ENCODE results near the gene SNX24.
A peak's percentile ranks its signal among the peaks of the same experiment; 100 is the strongest.

The SNX24 gene, protein sequence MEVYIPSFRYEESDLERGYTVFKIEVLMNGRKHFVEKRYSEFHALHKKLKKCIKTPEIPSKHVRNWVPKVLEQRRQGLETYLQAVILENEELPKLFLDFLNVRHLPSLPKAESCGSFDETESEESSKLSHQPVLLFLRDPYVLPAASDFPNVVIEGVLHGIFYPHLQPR

GRCh38 chr5:122845229-122846050 is at the start of gene SNX24:
TSS of gene SNX24 (plus strand) at chr5:122845613. CDS start at chr5:122845634, 21 bp downstream.
- peak; percentile 94 for ATAC-seq
- TF ChIP-seq, protein P1, sequence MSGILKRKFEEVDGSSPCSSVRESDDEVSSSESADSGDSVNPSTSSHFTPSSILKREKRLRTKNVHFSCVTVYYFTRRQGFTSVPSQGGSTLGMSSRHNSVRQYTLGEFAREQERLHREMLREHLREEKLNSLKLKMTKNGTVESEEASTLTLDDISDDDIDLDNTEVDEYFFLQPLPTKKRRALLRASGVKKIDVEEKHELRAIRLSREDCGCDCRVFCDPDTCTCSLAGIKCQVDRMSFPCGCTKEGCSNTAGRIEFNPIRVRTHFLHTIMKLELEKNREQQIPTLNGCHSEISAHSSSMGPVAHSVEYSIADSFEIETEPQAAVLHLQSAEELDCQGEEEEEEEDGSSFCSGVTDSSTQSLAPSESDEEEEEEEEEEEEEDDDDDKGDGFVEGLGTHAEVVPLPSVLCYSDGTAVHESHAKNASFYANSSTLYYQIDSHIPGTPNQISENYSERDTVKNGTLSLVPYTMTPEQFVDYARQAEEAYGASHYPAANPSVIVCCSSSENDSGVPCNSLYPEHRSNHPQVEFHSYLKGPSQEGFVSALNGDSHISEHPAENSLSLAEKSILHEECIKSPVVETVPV (CRISPR knock-in tag; IDR thresholded peaks at IDR 0.05): no peak
- no peak for TF ChIP-seq POU6F1 (CRISPR knock-in tag; IDR thresholded peaks at IDR 0.05; ENCODE audit: borderline replicate concordance, low read depth)
- TF ChIP-seq ZNF8 (CRISPR knock-in tag; IDR thresholded peaks at IDR 0.05): 0 out of 2 replicates have a peak, but pooled peaks have one; percentile 8

- TF ChIP-seq TSHZ2 (CRISPR knock-in tag; IDR thresholded peaks at IDR 0.05) (no peak), CSDC2 (CRISPR knock-in tag; IDR thresholded peaks at IDR 0.05) (no peak), BACH2 (CRISPR knock-in tag; IDR thresholded peaks at IDR 0.05; ENCODE audit: borderline replicate concordance) (no peak), ESRRG (CRISPR knock-in tag; IDR thresholded peaks at IDR 0.05) (no peak), ZNF70 (CRISPR knock-in tag; IDR thresholded peaks at IDR 0.05) (no peak), RARB (CRISPR knock-in tag; IDR thresholded peaks at IDR 0.05) (no peak), ZFP30 (CRISPR knock-in tag; IDR thresholded peaks at IDR 0.05) (no peak), PPARA (CRISPR knock-in tag; IDR thresholded peaks at IDR 0.05; ENCODE audit: borderline replicate concordance) (no peak), ZNF565 (CRISPR knock-in tag; conservative IDR thresholded peaks at IDR 0.05; ENCODE audit: low read depth) (no peak), OSR1 (CRISPR knock-in tag; IDR thresholded peaks at IDR 0.05) (no peak), SNAI2 (CRISPR knock-in tag; IDR thresholded peaks at IDR 0.05) (no peak), ZNF8 (CRISPR knock-in tag; IDR thresholded peaks at IDR 0.05) (no peak), POU6F1 (CRISPR knock-in tag; IDR thresholded peaks at IDR 0.05; ENCODE audit: borderline replicate concordance, low read depth) (no peak), ZC3H10 (CRISPR knock-in tag; IDR thresholded peaks at IDR 0.05) (no peak), ZFP3 (CRISPR knock-in tag; IDR thresholded peaks at IDR 0.05) (no peak)
- TF ChIP-seq, protein P1 (CRISPR knock-in tag; IDR thresholded peaks at IDR 0.05): no peak
- no peak for ATAC-seq
These were observed 39.9 kb upstream of the SNX24 start for GRCh38 chr5:122805481-122805880.

- peak; percentile 60 for ATAC-seq
- TF ChIP-seq, protein P2, sequence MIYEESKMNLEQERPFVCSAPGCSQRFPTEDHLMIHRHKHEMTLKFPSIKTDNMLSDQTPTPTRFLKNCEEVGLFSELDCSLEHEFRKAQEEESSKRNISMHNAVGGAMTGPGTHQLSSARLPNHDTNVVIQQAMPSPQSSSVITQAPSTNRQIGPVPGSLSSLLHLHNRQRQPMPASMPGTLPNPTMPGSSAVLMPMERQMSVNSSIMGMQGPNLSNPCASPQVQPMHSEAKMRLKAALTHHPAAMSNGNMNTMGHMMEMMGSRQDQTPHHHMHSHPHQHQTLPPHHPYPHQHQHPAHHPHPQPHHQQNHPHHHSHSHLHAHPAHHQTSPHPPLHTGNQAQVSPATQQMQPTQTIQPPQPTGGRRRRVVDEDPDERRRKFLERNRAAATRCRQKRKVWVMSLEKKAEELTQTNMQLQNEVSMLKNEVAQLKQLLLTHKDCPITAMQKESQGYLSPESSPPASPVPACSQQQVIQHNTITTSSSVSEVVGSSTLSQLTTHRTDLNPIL (CRISPR knock-in tag; IDR thresholded peaks at IDR 0.05; ENCODE audit: low read depth): no peak
- TF ChIP-seq POU6F1 (CRISPR knock-in tag; IDR thresholded peaks at IDR 0.05; ENCODE audit: borderline replicate concordance, low read depth) (no peak), ZC3H10 (CRISPR knock-in tag; IDR thresholded peaks at IDR 0.05) (no peak), ARNTL (CRISPR knock-in tag; IDR thresholded peaks at IDR 0.05; ENCODE audit: borderline replicate concordance, low read depth) (no peak), PPARA (CRISPR knock-in tag; IDR thresholded peaks at IDR 0.05; ENCODE audit: borderline replicate concordance) (no peak), ZFP30 (CRISPR knock-in tag; IDR thresholded peaks at IDR 0.05) (0 out of 2 replicates have a peak, but pooled peaks have one; percentile 9), SNAI2 (CRISPR knock-in tag; IDR thresholded peaks at IDR 0.05) (no peak), ISL1 (CRISPR knock-in tag; IDR thresholded peaks at IDR 0.05) (peak; percentile 86), PATZ1 (CRISPR knock-in tag; IDR thresholded peaks at IDR 0.05; ENCODE audit: borderline replicate concordance) (no peak), RARB (CRISPR knock-in tag; IDR thresholded peaks at IDR 0.05) (no peak), GLIS3 (CRISPR knock-in tag; IDR thresholded peaks at IDR 0.05) (no peak), BACH2 (CRISPR knock-in tag; IDR thresholded peaks at IDR 0.05; ENCODE audit: borderline replicate concordance) (no peak)
These were observed 35.0 kb upstream of the SNX24 start for GRCh38 chr5:122810405-122810804.
